Right lobe of liver (tissue), 6 donors: ENCODE results near the gene ZBTB17. TPM values are rescaled to one million over a fixed set of nuclear protein-coding genes. Genes with fewer than 3 reads are reported as not detected.

ENCODE experiments used
- ATAC-seq, 4 donors: fragments of 200-7000 bp; cut with Tn5 transposase; one replicate each; pipeline ENCODE4 v1.9.1; 2020; ENCODE audit warnings: mild to moderate bottlenecking in 4 of 4, moderate library complexity in 4 of 4
- DNase-seq, 3 donors: peaks; one replicate each; pipeline ENCODE4 v3.0.0-alpha.2; 2020
- H3K27ac ChIP-seq, 3 donors: fragments of 200-600 bp; one replicate each; pipeline ENCODE4 v1.8.0; 2022
- H3K27me3 ChIP-seq, 2 donors: fragments of 200-600 bp; one replicate each; pipeline ENCODE4 v1.8.0; 2022
- H3K36me3 ChIP-seq, 4 donors: fragments of 200-600 bp; sonication (generic) in 1 of 4; one replicate each; pipeline versions ENCODE4 v1.5.1 to v1.8.0; 2017 to 2022; ENCODE audit warnings: control low read depth in 1 of 4
- H3K4me1 ChIP-seq, 4 donors: fragments of 200-600 bp; sonication (generic) in 1 of 4; one replicate each; pipeline versions ENCODE4 v1.5.1 to v1.8.0; 2017 to 2022; ENCODE audit warnings: control low read depth in 1 of 4
- H3K4me3 ChIP-seq, 3 donors: fragments of 200-600 bp; one replicate each; pipeline ENCODE4 v1.8.0; 2022
- H3K9me3 ChIP-seq, 4 donors: fragments of 200-600 bp; sonication (generic) in 1 of 4; one replicate each; pipeline versions ENCODE4 v1.5.1 to v1.8.0; 2017 to 2022; ENCODE audit warnings: control low read depth in 1 of 4
- CTCF ChIP-seq, 4 donors: fragments of 200-600 bp in 3 of 4; fragments of 450-650 bp in 1 of 4; IDR thresholded peaks; one replicate each; pipeline versions ENCODE4 v1.5.1 to v1.8.0; 2016 to 2022; ENCODE audit warnings: antibody characterized with exemption in 4 of 4, mild to moderate bottlenecking in 2 of 4
- POLR2A ChIP-seq: fragments of 450-650 bp; IDR thresholded peaks from one replicate; pipeline ENCODE4 v1.6.1; 2017; ENCODE audit warnings: antibody characterized with exemption, mild to moderate bottlenecking
- WGBS: methylation state at CpG from one replicate; pipeline ENCODE4 v1.1.6; 2018; ENCODE audit warnings: low coverage, low lambda C conversion rate; ENCODE audit not compliant: insufficient coverage; ENCODE audit errors: missing lambda C conversion rate; 5-methylcytosine and 5-hydroxymethylcytosine counted together
- intact Hi-C, 2 donors: fragments of 100-400 bp; cut with DNase I; formaldehyde crosslinking; loops; one replicate each; pipeline versions ENCODE4 v1.11.2 to v1.14.1; 2022
- total RNA-seq, 6 experiments: library from RNA; depleted of rRNA in 2 of 6; stranded (reverse); fragments of >200 nt in 2 of 6; fragmentation: NEBNext Ultra II Directional in 3 of 6; extraction: Animal tissue kit (Norgen Biotek cat#: 25700) in 3 of 6; gene quantifications; one replicate each; pipeline versions ENCODE4 v1.1.0 to v1.2.4, GENCODE V29; 2016 to 2023
- donor health status: DM: no; HTN: yes; CAD: no.
- donor health status: DM: no; HTN: no; CAD: no.
- donor health status: DM: no; HTN: no; CAD: no.
- donor health status: DM: no; HTN: yes; CAD: no.
- donor health status: DM: no; HTN: yes; CAD: no.

Gene ZBTB17
- total RNA-seq, 6 experiments from 2014 or later: 9.2 to 13.3 (median 11.0) TPM

DNA sequence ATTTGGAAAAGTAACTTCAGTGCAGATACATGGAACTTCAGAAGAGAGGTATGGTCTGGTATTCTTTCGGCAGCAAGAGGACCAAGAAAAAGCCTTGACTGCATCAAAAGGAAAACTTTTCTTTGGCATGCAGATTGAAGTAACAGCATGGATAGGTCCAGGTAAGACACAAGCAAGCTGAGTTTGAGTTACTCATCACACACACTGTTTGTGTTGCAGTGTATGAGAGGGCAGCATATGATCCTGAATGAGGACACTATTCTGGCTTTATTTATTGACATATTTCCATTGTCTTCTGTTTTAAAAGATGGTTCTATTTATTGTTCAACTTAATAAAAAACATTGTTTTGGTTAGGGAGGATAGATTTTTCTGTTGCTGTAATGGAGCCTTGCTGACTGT is 64.8 kb downstream of the ZBTB17 start:
- H3K27me3 ChIP-seq: no peaks in the 10 kb centered on the region
- no peaks in the 10 kb centered on the region for H3K9me3 ChIP-seq
- no peak for DNase-seq
- H3K4me1 ChIP-seq: peaks cover 0 to 4% (median 0%) of the 10 kb centered on the region in 4 donors
- 91% methylated on average over 1 of the region's 1 CpG for WGBS
- no peak overlapping the region for H3K4me3 ChIP-seq
- TF ChIP-seq POLR2A (no peak), CTCF (IDR thresholded peaks at IDR 0.05) (no peak)
- no peak overlapping the region for H3K27ac ChIP-seq
- H3K36me3 ChIP-seq: peaks cover 0 to 56% (median 10%) of the 10 kb centered on the region in 4 donors
- ATAC-seq: no peak
- intact Hi-C loops: no loop called here

GRCh38 chr1:15908597-15908996 is 67.3 kb downstream of the ZBTB17 start:
- Histone ChIP-seq H3K4me3 (no peak overlapping the region), H3K9me3 (no peaks in the 10 kb centered on the region), H3K4me1 (no peaks in the 10 kb centered on the region), H3K27ac (no peak overlapping the region), H3K36me3 (peaks cover 0 to 48% (median 9%) of the 10 kb centered on the region in 4 donors), H3K27me3 (no peaks in the 10 kb centered on the region)
- WGBS: 96% methylated on average over 3 of the region's 4 CpGs
- TF ChIP-seq POLR2A: no peak
- no peak for TF ChIP-seq CTCF (IDR thresholded peaks at IDR 0.05)
- ATAC-seq: no peak
- no peak for DNase-seq
- intact Hi-C loops: no loop called here

GRCh38 chr1:15902882-15903281 is 73.0 kb downstream of the ZBTB17 start:
- 80% methylated on average over 3 of the region's 3 CpGs for WGBS
- Histone ChIP-seq H3K27ac (no peak overlapping the region), H3K27me3 (no peaks in the 10 kb centered on the region), H3K4me3 (no peak overlapping the region), H3K36me3 (peaks cover 0 to 2% (median 0%) of the 10 kb centered on the region in 4 donors), H3K9me3 (no peaks in the 10 kb centered on the region), H3K4me1 (peaks cover 0 to 4% (median 0%) of the 10 kb centered on the region in 4 donors)
- DNase-seq: no peak
- TF ChIP-seq CTCF (IDR thresholded peaks at IDR 0.05): no peak
- TF ChIP-seq POLR2A: no peak
- no peak for ATAC-seq
- intact Hi-C loops: no loop called here

GRCh38 chr1:15900662-15901279 is 75.1 kb downstream of the ZBTB17 start:
- Histone ChIP-seq H3K4me1 (peaks cover 0 to 13% (median 7%) of the 10 kb centered on the region in 4 donors), H3K4me3 (no peak overlapping the region), H3K27me3 (no peaks in the 10 kb centered on the region), H3K27ac (no peak overlapping the region), H3K36me3 (no peaks in the 10 kb centered on the region), H3K9me3 (no peaks in the 10 kb centered on the region)
- TF ChIP-seq CTCF (IDR thresholded peaks at IDR 0.05): no peak
- no peak for TF ChIP-seq POLR2A
- WGBS: 61% methylated on average over 8 of the region's 8 CpGs
- peak in 1 of 4 donors; percentile 17 for ATAC-seq
- no peak for DNase-seq
- intact Hi-C loops: no loop called here
